Cardiac fibroblast (primary cell): ENCODE measurements around the gene FAM222B.

Experiments used
- DNase-seq, 2 donors: peaks; one replicate each; pipeline versions ENCODE4 v3.0.0 to v3.0.0-alpha.2; 2010; ENCODE audit warnings: low read depth in 2 of 2
- H3K4me3 ChIP-seq, 2 donors: replicated peaks in 1 of 2; 1 replicate in 1 of 2; 2 replicates in 1 of 2; pipeline ENCODE4 v1.5.1; 2011; ENCODE audit warnings: low read depth in 2 of 2, low read length in 2 of 2, mild to moderate bottlenecking in 2 of 2, moderate library complexity in 1 of 2
- CTCF ChIP-seq: IDR thresholded peaks from one replicate; pipeline ENCODE4 v1.5.1; 2011; ENCODE audit warnings: low read depth, mild to moderate bottlenecking, low read length, inconsistent platforms

Gene FAM222B

DNA sequence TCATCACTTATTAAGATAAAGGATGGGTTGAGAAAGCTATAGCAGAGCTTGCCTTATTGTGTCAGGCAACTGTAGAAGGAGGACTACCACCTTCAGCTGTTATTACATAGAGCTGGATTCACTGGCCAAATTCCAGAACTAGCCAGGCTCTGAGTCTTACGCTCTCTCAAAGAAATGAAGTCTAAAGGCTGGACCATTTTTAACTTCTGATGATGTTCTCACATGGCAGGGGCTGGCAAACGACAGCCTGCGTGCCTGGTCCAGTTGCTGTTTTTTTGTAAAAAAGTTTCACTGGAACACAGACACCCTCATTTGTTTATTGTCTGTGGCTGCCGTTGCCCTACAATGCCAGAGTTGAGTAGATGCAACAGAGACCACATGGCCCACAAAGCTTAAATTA, 77.6 kb downstream of the FAM222B start:
- TF ChIP-seq CTCF = no peak
- H3K4me3 ChIP-seq = no peak overlapping the region
- no peak for DNase-seq

DNA sequence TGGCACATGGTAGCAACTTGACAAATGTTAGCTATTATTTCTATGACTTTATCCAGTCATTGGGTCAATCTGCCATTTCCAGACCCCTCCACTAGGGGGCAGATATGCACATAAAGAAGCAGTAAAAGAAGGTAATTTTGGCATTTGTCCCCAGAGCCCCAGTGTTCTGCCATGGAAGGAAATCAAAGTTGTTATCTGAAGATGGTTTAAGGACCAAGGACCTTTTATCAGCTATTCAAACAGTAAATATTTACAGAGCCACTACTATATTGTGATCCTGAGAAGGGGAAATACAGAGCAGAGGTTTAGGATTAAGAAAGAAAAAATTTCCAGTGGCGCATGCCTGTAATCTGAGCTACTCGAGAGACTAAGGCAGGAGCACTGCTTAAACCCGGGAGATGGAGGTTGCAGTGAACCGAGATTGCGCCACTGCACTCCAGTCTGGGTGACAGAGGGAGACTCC, 78.8 kb downstream of the FAM222B start:
- DNase-seq = peak; percentile 86 to 88
- peak; percentile 83 for TF ChIP-seq CTCF
- no peak overlapping the region for H3K4me3 ChIP-seq

DNA sequence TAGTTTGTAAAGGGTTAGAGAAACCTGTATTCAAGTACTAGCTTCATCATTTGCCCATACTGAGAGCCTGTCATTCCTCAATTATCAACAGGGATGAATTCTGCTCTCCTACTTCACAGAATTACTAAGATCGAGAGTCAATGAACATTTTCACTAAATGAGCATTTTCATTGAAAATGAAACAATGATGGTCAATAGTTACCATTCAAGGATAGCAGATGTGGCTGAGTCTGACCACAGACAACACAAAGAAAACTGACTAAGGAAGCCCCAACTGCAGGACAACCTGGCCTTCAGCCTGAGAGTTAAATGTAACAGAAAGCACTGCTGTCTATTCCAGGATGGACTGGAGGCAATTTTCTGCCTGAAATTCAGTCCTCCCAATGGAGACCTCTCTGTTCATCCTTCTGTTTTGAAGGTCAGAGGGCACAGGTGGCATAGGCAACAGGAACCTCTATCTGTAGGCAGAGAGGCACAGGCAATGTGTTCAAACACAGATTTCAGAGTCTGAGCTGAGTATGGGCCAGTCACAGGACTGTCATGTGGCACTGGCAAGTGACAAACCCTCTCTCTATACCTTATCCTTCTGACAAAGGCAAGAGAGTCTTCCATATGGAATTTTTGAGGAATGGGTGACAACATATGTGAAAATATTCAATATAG, 79.3 kb downstream of the FAM222B start:
- no peak for DNase-seq
- no peak overlapping the region for H3K4me3 ChIP-seq
- TF ChIP-seq CTCF = no peak

- TF ChIP-seq CTCF = no peak
- no peak overlapping the region for H3K4me3 ChIP-seq
- peak; percentile 66 to 67 for DNase-seq
Measured at GRCh38 chr17:28760601-28761562, 81.7 kb downstream of the FAM222B start.

DNA sequence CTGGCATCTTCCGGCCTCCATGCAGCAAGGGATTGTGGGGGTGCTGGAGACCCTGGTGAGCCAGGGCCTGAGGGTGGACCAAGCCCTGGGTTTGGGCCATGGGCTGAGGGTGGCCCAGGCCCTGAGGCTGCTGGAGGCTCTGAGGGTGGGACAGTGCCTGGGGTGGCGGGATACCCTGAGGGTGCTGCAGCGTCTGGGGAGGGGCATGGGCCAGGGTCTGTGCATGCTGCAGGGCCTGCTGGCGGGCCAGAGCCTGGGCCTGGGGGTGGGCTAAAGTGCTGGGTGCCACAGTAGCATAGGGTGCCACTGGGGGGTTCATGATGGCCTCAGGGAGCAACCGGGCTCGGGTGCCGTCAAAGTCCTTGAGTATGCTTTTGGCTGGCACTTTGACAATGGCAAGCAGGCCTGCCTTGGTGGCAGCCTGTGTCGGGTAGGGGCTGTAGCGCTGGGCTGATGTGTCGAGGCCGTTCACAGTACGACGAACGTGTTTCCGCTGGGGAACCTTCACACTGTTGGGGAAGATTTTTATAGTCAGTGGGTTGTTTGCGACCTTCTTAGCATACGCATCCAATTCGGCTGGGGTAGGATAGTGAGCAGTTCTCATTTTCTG, 83.2 kb downstream of the FAM222B start:
- no peak for DNase-seq
- TF ChIP-seq CTCF = no peak
- H3K4me3 ChIP-seq = no peak overlapping the region

DNA sequence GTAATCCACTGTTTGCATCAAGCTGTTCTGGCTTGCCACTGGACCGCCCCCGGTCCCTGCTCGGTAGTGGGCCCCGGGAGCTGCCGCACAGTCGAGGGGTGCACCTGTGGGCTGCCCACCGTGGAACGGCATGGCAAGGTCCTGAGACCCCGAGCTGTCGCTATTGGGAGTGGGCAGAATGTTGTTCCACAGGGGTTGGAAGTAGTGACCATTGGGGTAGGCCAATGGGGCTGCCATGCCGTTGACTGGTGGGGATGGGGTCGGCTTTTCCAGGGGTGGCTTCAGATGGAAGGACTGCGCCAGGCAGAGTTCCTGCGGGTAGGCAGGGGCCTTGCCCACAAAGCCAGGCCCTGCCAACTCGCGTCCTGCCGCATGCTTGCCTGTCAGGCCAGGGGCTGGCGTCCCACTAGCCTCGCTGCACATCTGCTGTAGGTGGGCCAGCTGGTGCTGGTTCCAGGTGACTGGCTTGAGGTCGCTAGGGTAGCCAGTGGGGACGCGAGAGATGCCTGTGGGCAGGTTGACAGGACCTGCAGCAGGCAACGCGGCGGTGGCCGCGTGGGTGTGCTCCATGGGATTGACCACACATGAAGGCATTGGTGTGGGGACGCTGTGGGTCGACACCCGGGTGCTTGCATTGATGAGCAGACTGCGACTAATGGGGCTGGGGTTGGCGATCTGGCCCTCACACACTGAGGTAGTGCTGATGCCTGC, 84.0 kb downstream of the FAM222B start:
- no peak for DNase-seq
- no peak for TF ChIP-seq CTCF
- no peak overlapping the region for H3K4me3 ChIP-seq
